ENCODE measurements around the gene ZNF330.

DNA sequence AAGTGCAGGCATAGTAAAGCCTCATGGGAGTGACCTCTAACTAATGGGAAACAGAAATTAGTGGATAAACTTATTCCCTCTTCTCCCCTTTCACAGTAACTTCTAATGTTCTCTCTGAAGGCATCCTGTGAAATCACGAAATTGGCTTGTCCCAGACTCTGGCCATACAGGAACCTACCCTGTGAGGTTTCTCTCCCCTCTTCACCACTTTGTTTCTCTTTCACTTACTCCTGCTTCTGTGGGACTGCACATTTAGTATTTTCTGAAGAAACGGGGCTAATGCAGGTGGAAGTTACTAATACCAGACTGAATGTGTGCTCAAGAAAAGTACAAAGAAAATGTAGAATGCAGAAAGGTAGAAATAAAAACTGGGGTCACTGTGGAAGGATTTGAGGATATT, 20.0 kb downstream of the ZNF330 start:
- TF ChIP-seq, protein P1, sequence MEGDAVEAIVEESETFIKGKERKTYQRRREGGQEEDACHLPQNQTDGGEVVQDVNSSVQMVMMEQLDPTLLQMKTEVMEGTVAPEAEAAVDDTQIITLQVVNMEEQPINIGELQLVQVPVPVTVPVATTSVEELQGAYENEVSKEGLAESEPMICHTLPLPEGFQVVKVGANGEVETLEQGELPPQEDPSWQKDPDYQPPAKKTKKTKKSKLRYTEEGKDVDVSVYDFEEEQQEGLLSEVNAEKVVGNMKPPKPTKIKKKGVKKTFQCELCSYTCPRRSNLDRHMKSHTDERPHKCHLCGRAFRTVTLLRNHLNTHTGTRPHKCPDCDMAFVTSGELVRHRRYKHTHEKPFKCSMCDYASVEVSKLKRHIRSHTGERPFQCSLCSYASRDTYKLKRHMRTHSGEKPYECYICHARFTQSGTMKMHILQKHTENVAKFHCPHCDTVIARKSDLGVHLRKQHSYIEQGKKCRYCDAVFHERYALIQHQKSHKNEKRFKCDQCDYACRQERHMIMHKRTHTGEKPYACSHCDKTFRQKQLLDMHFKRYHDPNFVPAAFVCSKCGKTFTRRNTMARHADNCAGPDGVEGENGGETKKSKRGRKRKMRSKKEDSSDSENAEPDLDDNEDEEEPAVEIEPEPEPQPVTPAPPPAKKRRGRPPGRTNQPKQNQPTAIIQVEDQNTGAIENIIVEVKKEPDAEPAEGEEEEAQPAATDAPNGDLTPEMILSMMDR (conservative IDR thresholded peaks at IDR 0.05; ENCODE audit: low read length): no peak
- no peak for TF ChIP-seq EZH2phosphoT487 (IDR thresholded peaks at IDR 0.05; ENCODE audit: borderline replicate concordance)
